NCI-H1930 (cell line): ENCODE data around the gene MEOX2.

Source experiments
- DNase-seq, 2 experiments: peaks; one replicate each; lab custom pipeline; 2025; lab: John Stamatoyannopoulos, UW

MEOX2 gene

GRCh38 chr7:15681186-15681585, 5.3 kb downstream of the MEOX2 start:
- DNase-seq: no peak

- no peak for DNase-seq
Measured at GRCh38 chr7:15680446-15680845, 6.0 kb downstream of the MEOX2 start.

- DNase-seq: no peak
Measured at GRCh38 chr7:15679306-15679705, 7.2 kb downstream of the MEOX2 start.

GRCh38 chr7:15678653-15679052, 7.8 kb downstream of the MEOX2 start:
- DNase-seq: no peak

- DNase-seq: no peak
Measured at GRCh38 chr7:15675379-15675778, 11.1 kb downstream of the MEOX2 start.

- DNase-seq: no peak
Measured at GRCh38 chr7:15674586-15674985, 11.9 kb downstream of the MEOX2 start.

- no peak for DNase-seq
Measured at GRCh38 chr7:15669443-15670090, 16.9 kb downstream of the MEOX2 start.

GRCh38 chr7:15667991-15668390, 18.5 kb downstream of the MEOX2 start:
- no peak for DNase-seq

GRCh38 chr7:15662451-15662850, 24.0 kb downstream of the MEOX2 start:
- no peak for DNase-seq

- no peak for DNase-seq
Measured at GRCh38 chr7:15658247-15658646, 28.2 kb downstream of the MEOX2 start.

- no peak for DNase-seq
Measured at GRCh38 chr7:15652776-15653290, 33.6 kb downstream of the MEOX2 start.

- DNase-seq: no peak
Measured at GRCh38 chr7:15651693-15652092, 34.8 kb downstream of the MEOX2 start.

- no peak for DNase-seq
Measured at GRCh38 chr7:15650787-15651186, 35.7 kb downstream of the MEOX2 start.

GRCh38 chr7:15648461-15648961, 38.0 kb downstream of the MEOX2 start:
- no peak for DNase-seq

GRCh38 chr7:15647309-15647708, 39.2 kb downstream of the MEOX2 start:
- DNase-seq: no peak

- DNase-seq: no peak
Measured at GRCh38 chr7:15643000-15643705, 43.3 kb downstream of the MEOX2 start.

- no peak for DNase-seq
Measured at GRCh38 chr7:15628876-15629275, 57.6 kb downstream of the MEOX2 start.

GRCh38 chr7:15626041-15626440, 60.4 kb downstream of the MEOX2 start:
- DNase-seq: no peak

- no peak for DNase-seq
Measured at GRCh38 chr7:15625466-15625865, 61.0 kb downstream of the MEOX2 start.

GRCh38 chr7:15621468-15621867, 65.0 kb downstream of the MEOX2 start:
- DNase-seq: no peak

- no peak for DNase-seq
Measured at GRCh38 chr7:15620491-15621185, 65.8 kb downstream of the MEOX2 start.

GRCh38 chr7:15618275-15618674, 68.2 kb downstream of the MEOX2 start:
- DNase-seq: no peak

GRCh38 chr7:15612205-15612604, 74.3 kb downstream of the MEOX2 start:
- DNase-seq: no peak
